IPS-11a (cell line): ENCODE measurements around the gene ENGASE.
"Not testable (repeated sequence)": the region's sequence is repeated elsewhere in the genome, so short reads cannot be mapped to it uniquely, and the experiment has no call there.

ENCODE experiments used
- H3K4me3 ChIP-seq: one replicate; pipeline ENCODE4 v1.5.1; 2013; ENCODE audit warnings: low read depth, low read length, control low read depth

The ENGASE gene, protein sequence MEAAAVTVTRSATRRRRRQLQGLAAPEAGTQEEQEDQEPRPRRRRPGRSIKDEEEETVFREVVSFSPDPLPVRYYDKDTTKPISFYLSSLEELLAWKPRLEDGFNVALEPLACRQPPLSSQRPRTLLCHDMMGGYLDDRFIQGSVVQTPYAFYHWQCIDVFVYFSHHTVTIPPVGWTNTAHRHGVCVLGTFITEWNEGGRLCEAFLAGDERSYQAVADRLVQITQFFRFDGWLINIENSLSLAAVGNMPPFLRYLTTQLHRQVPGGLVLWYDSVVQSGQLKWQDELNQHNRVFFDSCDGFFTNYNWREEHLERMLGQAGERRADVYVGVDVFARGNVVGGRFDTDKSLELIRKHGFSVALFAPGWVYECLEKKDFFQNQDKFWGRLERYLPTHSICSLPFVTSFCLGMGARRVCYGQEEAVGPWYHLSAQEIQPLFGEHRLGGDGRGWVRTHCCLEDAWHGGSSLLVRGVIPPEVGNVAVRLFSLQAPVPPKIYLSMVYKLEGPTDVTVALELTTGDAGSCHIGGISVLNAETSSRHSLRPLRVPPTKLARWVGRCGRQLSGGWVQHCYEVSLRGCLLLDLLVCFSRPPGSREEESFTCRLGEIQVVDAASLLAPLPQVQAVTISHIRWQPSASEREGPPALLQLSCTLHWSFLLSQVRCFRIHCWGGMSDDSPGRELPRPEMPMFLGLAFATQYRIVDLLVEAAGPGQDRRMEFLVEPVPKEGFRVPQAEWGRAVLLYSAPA

DNA sequence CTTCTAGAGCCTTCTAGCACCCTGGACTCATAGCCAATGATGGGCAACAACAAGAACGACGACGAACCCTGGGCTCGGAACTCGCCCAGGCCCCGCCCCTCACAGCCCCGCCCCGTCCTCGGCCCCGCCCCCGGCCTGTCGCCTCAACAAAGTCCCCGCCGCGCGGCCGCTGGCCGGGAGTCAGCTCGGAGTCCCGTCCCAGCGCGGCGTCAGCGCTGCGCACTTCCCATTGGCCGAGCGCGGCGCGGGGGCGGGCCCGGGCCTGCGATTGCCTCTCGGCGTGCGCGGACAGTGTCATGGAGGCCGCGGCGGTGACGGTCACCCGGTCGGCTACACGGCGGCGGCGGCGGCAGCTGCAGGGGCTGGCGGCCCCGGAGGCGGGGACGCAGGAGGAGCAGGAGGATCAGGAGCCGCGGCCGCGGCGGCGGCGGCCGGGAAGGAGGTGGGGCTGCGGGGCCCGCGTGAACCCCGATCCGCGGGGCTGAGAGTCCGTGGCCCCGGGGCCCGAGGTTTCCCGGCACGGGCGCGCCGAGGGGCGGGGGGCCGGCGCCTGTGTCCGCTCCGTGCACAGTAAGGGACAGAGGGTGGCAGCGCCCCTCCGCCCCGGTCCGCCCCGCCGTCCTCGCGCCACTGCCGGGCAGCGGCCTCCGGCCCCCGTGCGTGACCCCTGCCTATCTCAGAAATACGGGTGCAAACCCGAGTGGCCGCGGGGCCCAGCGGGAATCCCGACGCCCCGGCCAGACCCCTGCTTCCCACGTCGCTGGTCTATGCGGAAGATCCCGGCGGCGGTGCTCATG, at the start of gene ENGASE:
Gene ENGASE, plus strand, starts transcription at position 176 of the 797 bp plus-strand sequence. Its CDS starts 121 bp downstream, at position 297.
- H3K4me3 ChIP-seq = peak within 1 kb of the TSS; percentile 54

DNA sequence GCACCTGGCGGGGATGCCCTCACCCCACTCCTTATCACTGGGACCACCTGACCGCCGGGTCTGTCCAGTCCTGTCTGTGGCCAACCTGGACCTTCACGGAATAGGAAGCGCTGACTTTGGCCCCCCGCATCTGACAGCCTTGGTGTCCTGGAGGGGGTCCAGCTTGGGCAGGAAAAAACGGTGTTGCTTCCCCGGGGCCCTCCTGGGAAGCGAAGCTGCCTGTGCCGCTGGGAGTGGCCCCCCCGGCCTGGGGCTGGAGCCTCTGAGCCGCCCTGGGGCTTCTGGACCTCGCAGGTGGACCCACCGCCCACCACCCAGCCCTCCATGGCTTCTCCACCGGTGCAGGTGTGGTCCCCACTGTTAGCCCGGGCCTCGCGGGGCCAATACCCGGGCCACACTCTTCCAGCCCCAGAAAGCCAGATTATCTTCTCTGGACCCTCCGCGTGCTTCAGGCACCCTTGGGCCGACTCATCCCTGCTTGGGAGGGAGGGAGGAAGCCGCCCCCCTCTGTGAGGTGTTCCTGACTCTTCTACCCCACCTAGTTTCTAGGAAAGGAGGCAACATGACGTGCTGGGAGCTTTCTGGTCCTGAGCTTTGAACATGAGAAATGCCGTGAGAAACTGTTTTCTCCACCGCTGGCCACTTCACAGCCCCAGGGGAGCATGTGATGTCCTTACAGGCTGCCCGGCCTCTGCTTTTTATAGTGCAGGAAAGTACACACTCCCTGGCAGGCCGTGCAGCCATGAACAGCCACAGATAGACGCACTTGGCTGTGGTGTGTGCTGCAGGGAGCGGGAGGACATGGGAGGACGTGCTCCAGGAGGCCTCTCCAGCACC, 49.5 kb upstream of the ENGASE start:
- H3K4me3 ChIP-seq = no peak overlapping the region

DNA sequence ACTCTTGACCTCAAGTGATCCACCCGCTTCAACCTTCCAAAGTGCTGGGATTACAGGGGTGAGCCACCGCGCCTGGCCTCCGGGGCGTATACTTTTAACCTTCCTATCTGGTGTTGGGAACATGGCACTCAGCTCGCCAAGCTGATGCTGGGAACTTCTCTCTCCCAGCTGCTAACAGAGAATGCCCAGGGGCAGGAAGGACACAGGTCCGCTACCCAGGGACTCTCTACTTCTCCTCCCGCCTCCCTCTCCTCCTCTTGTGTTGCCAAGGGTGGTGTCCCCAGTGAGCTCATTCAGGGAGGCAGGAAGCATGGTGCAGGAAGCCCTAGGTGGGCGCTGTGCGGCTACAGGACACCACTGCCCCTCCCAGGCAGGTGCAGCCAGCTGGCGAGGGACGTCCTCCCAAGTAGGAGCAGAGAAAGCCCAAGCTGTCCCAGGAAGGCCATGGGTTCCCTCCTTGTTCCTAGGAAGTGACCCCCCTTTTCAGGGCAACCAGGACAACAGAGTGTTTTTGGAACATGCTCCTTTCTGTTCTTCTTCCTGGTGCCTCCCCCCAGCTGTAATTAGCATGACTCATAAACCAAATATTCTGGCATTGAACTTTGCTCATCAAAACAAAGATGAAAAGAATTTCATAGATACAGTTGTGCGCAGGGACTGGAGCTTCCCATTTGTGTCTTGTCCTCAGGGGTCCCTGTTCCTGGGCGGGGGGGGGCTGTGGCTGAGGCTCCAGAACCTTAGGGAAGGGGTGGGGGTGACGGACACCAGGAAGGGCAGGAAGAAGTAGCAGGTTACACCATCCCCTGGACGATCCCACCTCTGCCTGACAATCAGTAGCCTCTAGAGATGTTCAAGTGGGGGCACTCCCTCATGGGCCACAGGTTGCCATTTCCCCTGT, 48.0 kb upstream of the ENGASE start:
- no peak overlapping the region for H3K4me3 ChIP-seq

DNA sequence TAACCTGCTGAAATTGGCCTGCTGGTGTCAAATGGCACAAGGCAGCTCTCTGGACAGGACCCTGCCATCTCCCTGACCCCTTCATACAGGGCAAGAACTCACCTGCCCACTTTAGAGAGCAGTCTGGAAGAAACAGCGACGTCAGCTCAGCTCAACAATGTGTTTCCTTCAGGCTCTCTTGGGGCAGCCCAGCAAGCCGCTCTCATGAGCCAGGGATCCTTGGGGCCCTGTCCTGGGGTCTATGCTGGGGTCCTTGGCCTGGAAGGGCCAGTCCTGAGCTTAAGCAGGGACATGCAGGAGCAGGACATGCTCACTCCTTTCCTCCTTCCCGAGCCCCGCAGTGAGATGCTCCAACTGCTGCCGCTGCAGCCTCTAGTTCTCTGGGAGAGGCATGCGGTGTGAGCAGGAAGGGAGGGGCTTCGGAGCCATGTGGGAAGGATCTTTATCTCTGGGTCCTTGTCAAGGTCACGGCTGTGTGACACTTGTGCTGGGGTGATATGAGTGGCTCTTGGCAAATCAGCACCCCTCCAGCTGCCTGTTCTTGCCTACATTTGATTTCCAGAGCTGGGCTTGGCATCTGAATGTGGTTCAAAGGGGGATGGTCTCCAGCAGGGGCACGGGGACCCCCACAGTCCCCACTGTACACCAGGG, 47.2 kb upstream of the ENGASE start:
- H3K4me3 ChIP-seq = no peak overlapping the region

DNA sequence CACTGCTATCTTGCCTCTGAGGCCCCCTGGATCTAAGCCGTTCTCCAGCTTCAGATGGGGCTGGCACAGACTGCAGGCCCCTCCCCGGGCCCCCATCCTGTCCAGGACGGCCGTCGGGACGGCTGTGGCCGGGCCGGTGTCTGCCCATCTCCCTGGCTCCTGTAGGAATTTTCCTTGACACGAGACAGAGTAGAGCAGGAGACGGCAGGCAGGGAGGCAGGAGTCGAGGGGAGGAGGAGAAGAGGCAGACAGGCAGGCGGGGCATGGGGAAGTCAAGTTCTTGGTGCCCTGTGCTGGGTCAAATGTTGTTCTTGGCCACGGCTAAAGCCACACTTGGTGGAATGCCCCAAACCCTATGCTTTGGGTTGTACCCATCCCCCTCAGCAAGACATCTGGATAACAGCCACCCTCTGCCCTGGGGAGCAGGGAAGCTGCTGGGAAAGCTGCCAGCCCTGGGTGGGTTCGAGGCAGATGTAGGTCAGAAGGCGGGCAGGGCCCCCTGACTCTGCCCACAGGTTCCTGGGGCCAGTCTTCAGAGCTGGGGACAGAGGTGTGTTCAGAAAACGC, 46.6 kb upstream of the ENGASE start:
- H3K4me3 ChIP-seq = no peak overlapping the region

DNA sequence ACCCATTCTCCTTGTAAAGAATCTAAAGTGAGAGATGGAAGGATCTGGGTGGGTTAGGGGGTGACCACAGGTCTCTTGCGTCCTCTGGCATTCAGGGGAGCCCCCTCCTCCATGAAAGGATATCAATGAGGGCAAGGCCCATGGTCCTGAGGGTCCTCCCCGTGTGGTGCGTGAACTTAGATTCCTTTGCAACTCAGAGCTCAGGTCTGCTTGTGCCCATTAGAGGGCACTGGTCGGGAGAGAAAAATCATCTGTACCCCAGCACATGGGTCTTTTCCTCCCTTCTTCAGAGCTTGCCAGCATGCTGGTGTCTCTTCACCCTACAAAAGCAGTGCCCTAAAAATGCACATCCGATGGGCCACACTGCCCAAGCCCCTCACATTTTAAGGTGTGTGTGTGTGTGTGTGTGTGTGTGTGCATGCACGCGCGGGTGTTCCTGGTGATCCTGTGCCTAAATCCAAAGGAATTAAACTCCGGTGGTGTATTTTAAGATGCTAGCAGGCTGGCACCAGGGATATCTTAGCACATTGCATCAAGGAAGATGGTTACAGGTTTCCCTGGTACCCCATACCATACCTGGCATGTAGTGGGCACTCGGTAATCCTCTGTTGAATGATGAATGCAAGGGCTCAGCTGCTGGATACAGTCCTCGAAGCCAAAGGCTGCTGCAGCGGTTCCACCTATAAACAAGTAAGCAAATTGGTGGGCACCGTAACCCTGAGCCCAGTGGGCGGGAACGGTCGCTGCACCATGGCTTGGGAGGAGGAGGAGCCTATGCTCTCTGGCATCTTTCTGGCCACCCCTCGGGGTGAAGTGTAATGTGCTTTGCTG, 45.9 kb upstream of the ENGASE start:
- no peak overlapping the region for H3K4me3 ChIP-seq

DNA sequence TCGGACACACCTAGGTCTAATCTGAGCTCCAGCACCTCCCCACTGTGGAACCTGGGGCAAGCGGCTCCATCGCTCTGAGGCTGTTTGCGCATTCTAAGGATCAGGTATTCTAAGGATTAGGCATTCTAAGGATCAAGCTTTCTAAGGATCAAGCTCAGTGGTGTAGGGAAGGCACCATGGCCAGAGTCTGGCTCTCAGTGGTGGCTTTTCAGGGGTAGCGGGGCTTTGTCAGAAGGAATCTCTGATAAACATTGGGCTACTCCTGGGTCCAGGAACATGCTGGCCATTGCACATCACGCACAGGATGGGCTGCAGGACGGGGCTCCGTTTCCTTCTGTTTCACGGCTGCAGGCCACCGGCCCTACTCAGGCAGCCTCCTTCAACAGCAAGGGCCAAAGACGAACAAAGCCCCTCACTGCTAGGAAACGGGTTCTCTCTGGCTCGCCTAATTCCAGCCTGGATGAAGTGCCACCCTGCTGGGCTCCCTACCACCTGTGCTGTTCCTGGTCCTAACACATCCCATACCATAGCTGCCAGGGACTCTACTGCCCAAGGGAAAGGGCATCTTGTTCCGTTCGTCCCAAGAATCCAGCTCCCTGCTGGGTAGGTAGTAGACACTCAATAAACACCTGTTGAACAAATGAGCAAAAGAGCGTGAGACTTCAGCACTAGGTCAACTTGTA, 45.2 kb upstream of the ENGASE start:
- no peak overlapping the region for H3K4me3 ChIP-seq

DNA sequence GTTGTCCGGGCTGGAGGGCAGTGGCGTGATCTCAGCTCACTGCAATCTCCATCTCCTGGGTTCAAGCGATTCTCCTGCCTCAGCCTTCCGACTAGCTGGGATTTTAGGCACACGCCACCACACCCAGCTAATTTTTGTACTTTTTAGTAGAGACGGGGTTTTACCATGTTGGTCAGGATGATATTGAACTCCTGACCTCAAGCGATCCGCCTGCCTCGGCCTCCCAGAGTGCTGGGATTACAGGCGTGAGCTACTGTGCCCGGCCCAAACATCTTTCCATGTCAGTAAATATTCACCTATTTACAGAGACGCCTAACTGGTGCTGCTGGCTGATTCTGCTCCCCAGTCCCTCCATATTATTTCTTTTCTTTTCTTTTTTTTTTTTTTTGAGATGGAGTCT, 44.0 kb upstream of the ENGASE start:
- H3K4me3 ChIP-seq = not testable (repeated sequence)

DNA sequence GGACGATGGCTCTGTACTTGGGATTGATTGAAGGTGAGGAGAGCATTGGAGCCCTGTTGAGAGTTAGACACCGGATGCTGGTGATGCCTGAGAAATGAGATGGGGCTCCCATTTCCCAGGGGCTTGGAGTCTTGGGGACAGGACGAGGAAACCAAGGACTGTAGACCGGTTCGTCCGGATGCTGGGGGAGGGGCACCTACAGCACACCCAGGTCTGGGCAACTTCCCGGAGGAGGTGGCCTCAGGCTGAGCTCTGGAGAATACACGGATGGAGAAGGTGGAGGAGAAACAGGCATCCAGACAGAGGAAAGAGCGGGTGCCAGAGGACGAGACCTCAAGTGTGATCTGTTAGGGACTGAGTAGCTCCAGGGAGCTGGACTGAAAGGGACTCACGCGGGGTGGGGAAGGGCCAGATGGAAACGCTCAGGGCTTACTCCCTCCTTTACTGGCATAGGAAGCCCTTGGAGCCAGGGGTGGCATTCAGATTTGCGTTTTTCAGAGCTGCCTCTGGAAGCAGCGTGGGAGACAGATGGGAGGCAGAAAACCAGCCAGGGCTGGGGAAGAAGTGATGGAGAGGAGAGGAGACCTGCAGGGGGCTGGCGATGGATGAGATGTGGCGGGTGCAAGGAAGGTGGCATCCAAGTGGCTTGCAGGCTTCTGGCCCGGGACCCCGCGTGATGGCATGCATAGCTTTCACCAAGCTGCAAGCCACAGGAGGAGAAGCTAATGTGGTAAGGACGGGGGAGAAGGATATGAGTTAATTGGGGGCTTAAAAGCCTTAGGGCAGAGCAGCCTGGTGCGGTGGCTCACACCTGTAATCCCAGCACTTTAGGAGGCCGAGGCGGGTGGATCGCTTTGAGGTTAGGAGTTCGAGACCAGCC, 42.4 kb upstream of the ENGASE start:
- H3K4me3 ChIP-seq = no peak overlapping the region

DNA sequence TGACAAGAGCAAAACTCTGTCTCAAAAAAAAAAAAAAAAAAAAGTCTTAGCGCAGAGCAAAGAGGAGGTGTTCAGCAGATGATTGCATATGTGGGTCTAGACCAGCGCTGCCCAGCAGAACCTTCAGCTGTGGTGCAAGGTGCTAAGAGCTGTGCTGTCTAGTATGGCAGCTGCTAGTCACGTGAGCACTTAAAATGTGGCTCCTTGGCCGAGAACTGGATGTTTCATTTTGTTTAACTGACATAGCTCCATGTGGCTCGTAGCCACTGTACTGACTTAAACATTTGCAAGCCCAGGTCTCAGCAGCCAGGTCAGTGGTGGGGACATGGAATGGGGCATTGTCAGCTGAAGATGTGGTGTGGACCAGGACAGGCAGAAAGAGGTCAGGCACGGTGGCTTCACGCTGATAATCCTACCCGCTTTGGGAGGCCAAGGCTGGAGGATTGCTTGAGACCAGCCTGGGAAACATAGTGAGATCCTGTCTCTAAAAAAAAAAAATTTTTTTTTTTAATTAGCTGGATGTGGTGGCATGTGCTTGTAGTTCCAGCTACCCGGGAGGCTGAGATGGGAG, 41.5 kb upstream of the ENGASE start:
- H3K4me3 ChIP-seq = no peak overlapping the region

DNA sequence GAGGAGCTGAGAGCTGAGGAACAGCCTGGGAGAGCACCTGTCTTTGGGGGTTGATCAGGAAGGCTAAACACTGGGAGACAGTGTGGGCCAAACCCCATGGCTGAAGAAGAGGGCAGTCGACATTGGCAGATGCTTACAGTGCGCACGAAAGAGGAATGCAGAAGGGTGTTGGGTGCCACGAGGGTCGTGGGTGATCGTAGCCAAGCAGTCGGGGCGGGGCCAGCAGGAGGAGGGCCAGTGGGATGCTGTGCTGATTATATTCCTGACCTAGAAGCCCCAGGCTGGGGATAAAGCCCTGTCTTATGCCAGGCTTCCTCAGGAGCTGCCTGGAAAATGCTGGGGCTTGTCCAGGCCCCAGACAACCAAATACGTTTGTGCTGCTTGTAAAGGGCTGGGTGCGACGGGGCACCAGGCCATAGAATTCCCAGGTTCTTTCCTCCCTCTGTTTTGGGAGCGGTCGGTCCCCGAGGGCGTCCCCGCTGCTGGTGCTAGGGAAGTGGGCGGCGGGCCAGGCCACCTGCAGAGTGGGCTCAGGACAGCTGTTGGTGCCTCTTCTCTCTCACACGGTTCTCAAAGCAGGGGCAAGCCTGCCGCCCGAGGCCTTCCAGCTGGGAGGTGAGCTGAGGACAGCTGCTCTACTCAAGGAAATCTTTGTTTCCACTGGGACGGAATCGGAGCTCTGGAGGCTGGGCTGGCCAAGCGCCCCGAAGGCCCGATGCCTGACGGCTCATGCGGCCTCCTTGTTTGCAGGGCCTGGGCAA, 40.7 kb upstream of the ENGASE start:
- H3K4me3 ChIP-seq = no peak overlapping the region

DNA sequence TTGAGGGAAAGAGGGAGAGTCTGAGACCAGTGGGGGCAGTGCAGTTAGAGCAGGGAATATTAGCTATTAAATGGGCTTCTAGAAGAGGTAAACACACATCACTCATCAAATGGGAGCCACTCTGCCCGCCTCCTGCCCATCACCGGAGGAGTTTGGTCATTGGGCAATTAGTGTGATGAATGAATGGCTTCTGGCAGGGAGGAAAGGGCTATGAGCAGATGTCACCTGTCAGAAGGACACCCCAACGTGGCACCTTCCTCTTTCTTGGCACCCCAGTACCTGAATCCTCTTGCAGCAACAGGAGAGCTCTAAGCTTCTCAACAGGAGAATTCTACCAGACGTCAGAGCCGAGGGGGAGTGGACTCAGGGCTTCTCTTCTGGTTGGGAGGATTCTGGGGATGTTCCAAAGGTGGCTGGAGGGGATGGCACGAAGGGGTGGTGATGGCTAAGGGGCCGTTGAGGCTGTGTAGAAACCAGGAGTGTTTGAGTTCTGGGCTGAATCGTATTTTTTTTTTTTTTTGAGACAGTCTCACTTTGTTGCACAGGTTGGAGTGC, 39.6 kb upstream of the ENGASE start:
- H3K4me3 ChIP-seq = no peak overlapping the region

DNA sequence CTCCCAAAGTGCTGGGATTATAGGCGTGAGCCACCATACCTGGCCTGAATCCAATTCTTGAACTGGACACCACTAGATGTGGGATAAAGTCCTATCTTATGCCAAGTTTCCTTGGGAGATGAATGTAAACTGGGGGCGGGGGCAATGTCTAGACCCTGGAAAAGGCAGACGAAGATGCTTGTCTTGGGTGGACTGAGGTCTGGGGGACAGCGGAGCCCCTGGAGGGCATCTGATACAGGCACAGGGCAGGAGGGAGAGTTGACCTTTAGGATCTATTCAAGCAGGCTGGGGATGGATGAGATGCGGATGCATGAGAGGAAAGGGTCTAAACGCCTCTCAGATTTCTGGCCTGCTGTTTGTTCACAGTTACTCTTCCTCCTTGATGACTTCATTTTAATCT, 38.9 kb upstream of the ENGASE start:
- H3K4me3 ChIP-seq = no peak overlapping the region

DNA sequence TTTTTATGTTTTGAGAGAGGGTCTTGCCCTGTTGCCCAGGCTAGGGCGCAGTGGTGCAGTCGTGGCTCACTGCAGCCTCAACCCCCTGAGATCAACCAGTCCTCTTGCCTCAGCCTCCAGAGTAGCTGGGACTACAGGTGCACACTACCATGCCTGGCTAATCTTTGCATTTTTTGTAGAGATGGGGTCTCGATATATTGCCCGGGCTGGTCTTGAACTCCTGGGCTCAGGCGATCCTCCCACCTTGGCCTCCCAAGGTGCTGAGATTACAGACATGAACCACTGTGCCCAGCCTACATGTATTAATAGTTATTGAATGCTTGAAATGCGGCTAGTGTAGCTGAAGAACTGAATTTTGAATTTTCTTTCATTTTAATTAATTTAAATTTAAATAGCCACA, 38.4 kb upstream of the ENGASE start:
- H3K4me3 ChIP-seq = no peak overlapping the region

DNA sequence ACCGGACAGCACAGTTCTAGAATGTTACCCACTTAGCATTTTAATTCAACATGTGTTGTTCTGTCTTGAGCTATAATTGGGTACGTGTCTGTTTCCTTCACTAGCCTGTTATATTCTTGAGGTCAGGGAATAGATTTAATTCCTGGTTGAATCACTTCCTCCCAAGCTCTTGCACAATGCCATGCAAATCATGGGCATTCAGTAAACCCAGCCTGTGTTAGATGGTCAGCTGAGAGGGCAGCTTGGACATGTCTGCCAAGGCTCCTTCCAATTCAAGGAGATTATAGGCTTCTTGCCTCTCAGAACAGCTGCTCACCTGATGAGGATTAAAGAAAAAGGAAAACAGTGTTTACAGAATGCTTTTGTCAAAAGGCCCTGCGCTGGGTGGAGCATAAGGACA, 38.0 kb upstream of the ENGASE start:
- no peak overlapping the region for H3K4me3 ChIP-seq
